Ishikawa (cell line): ENCODE data around the gene EYA4.

ENCODE experiments used
- CREB1 ChIP-seq: IDR thresholded peaks from 2 replicates; pipeline ENCODE4 v1.6.1; 2012; ENCODE audit warnings: low read depth
- NFIC ChIP-seq: IDR thresholded peaks from 2 replicates; pipeline ENCODE4 v1.6.1; 2012
- RAD21 ChIP-seq: IDR thresholded peaks from 2 replicates; pipeline ENCODE4 v1.6.1; 2012; ENCODE audit warnings: low read depth
- TAF1 ChIP-seq: IDR thresholded peaks from 2 replicates; pipeline ENCODE4 v1.6.1; 2012; ENCODE audit warnings: low read depth, mild to moderate bottlenecking
- TCF12 ChIP-seq: IDR thresholded peaks from 2 replicates; pipeline ENCODE4 v1.6.1; 2012; ENCODE audit warnings: low read depth
- YY1 ChIP-seq: IDR thresholded peaks from 2 replicates; pipeline ENCODE4 v1.6.1; 2012; ENCODE audit warnings: low read depth
- TF ChIP-seq, protein P1 (sequence below): IDR thresholded peaks from 2 replicates; pipeline ENCODE4 v1.6.1; 2012

DNA sequence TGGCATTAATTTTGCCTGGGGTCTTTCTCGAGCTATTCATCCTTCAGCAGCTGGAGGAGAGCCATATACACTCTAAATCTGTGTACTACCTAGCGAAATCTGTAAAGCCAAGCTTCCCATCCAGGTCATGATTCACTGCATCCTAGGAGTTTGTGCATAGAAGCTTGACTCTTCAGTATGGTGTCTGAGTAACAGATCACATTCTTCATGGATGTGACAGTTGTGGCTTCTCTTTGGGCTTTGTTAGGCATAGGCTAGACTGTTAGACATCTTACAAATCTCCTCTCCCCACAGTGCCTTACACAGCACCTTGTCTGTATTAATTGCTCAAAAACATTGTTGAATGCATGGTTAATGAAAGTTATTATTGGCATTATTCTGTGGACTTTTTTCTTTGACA, 177.0 kb downstream of the EYA4 start:
- no peak for TF ChIP-seq RAD21
- TF ChIP-seq TAF1, result no peak
- no peak for TF ChIP-seq CREB1
- TF ChIP-seq, protein P1, sequence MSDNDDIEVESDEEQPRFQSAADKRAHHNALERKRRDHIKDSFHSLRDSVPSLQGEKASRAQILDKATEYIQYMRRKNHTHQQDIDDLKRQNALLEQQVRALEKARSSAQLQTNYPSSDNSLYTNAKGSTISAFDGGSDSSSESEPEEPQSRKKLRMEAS, result no peak
- no peak for TF ChIP-seq NFIC
- TF ChIP-seq YY1, result no peak
- no peak for TF ChIP-seq TCF12
